Endothelial cell of umbilical vein (primary cell): Measurements from ENCODE around the gene HDAC8. TPM values are rescaled to one million over a fixed set of nuclear protein-coding genes. Genes with fewer than 3 reads are reported as not detected.
A peak's percentile ranks its signal among the peaks of the same experiment; 100 is the strongest.

Experiments used
- BruUV-seq: library from RNA; stranded (reverse); fragments of 400-500 nt; replicated peaks from 2 replicates; lab custom pipeline; 2021; lab: Mats Ljungman, UMichigan
- CTCF ChIA-PET: fragments of 300-600, 350-600 bp; sonication (Branson Sonifier 250); formaldehyde crosslinking; loops from one replicate; lab custom pipeline; 2021; ENCODE audit warnings: antibody characterized with exemption, inconsistent platforms; lab: Charles Lee
- POLR2A ChIA-PET: fragments of 300-600, 350-600 bp; sonication (Branson Sonifier 250); formaldehyde crosslinking; loops from one replicate; lab custom pipeline; 2021; ENCODE audit warnings: antibody characterized with exemption, inconsistent platforms; lab: Charles Lee
- DNase-seq: peaks from one replicate; pipeline ENCODE4 v3.0.0-alpha.2; 2011; ENCODE audit warnings: low read depth, low spot score
- FAIRE-seq: peaks from 2 replicates; lab custom pipeline; 2011; peaks lifted over from hg19 to GRCh38; lab: Jason Lieb, UNC
- H2AFZ ChIP-seq: 2 replicates; pipeline ENCODE4 v1.6.0; 2012; ENCODE audit warnings: low read depth, low read length, control low read depth, inconsistent platforms
- H3K27ac ChIP-seq: 2 replicates; pipeline ENCODE4 v1.5.1; 2011; ENCODE audit warnings: low read depth, mild to moderate bottlenecking, control low read depth, low read length, moderate library complexity; ENCODE audit not compliant: insufficient read depth
- H3K27me3 ChIP-seq, 2 experiments: 2 replicates each; pipeline versions ENCODE4 v1.6.0 to v1.6.1; 2011; ENCODE audit warnings: low read length in 2 of 2, mixed read lengths in 1 of 2; ENCODE audit not compliant: control insufficient read depth in 2 of 2, insufficient read depth in 2 of 2
- H3K36me3 ChIP-seq, 2 experiments: 2 replicates in 1 of 2; 3 replicates in 1 of 2; pipeline ENCODE4 v1.5.1; 2011; ENCODE audit warnings: low read length in 2 of 2, mild to moderate bottlenecking in 1 of 2, moderate library complexity in 1 of 2; ENCODE audit not compliant: control insufficient read depth in 2 of 2, insufficient read depth in 2 of 2; ENCODE audit errors: extremely low read depth in 1 of 2
- H3K4me1 ChIP-seq: 3 replicates; pipeline ENCODE4 v1.5.1; 2011; ENCODE audit warnings: mild to moderate bottlenecking, low read length; ENCODE audit not compliant: control insufficient read depth, insufficient read depth; ENCODE audit errors: extremely low read depth
- H3K4me2 ChIP-seq: 2 replicates; pipeline ENCODE4 v1.6.1; 2011; ENCODE audit warnings: low read length, control low read depth, mixed read lengths; ENCODE audit not compliant: insufficient read depth
- H3K4me3 ChIP-seq, 3 experiments: fragments of 200-600 bp in 1 of 3; sonication (generic), shearing (Covaris generic) in 1 of 3; replicated peaks in 1 of 3; 2 replicates each; pipeline ENCODE4 v1.5.1; 2011 to 2016; ENCODE audit warnings: control low read depth in 3 of 3, low read length in 3 of 3, mild to moderate bottlenecking in 2 of 3, inconsistent platforms in 1 of 3, low read depth in 1 of 3, moderate library complexity in 1 of 3; ENCODE audit not compliant: insufficient read depth in 1 of 3
- H3K79me2 ChIP-seq: 2 replicates; pipeline ENCODE4 v1.6.0; 2012; ENCODE audit warnings: low read length, inconsistent platforms; ENCODE audit not compliant: control insufficient read depth, insufficient read depth
- H3K9ac ChIP-seq: replicated peaks from 2 replicates; pipeline ENCODE3; 2011; ENCODE audit warnings: low read length, control low read depth; ENCODE audit not compliant: insufficient read depth; ENCODE audit errors: extremely low read depth
- H3K9me1 ChIP-seq: replicated peaks from 3 replicates; pipeline ENCODE4 v1.6.0; 2011; ENCODE audit warnings: mild to moderate bottlenecking, low read length; ENCODE audit not compliant: control insufficient read depth, insufficient read depth; ENCODE audit errors: extremely low read depth
- H3K9me3 ChIP-seq: replicated peaks from 2 replicates; pipeline ENCODE4 v1.5.1; 2012; ENCODE audit warnings: low read length, inconsistent platforms; ENCODE audit not compliant: control insufficient read depth, insufficient read depth
- H4K20me1 ChIP-seq: replicated peaks from 2 replicates; pipeline ENCODE3; 2011; ENCODE audit warnings: mild to moderate bottlenecking, low read length; ENCODE audit not compliant: control insufficient read depth, insufficient read depth; ENCODE audit errors: extremely low read depth
- EZH2 ChIP-seq: IDR thresholded peaks from 2 replicates; pipeline ENCODE4 v1.6.1; 2012; ENCODE audit warnings: borderline replicate concordance, low read depth, mild to moderate bottlenecking, moderate library complexity, low read length, inconsistent platforms; ENCODE audit not compliant: severe bottlenecking
- FOS ChIP-seq: IDR thresholded peaks from 2 replicates; pipeline ENCODE4 v1.6.1; 2011; ENCODE audit warnings: mild to moderate bottlenecking, low read length, moderate library complexity, borderline replicate concordance; ENCODE audit not compliant: insufficient read depth
- GATA2 ChIP-seq: IDR thresholded peaks from 2 replicates; pipeline ENCODE4 v1.7.0; 2011; ENCODE audit warnings: low read depth, mild to moderate bottlenecking, moderate library complexity, mixed read lengths, low read length; ENCODE audit not compliant: insufficient read length, insufficient read depth
- JUN ChIP-seq: IDR thresholded peaks from 2 replicates; pipeline ENCODE4 v1.6.1; 2011; ENCODE audit warnings: borderline replicate concordance, low read depth; ENCODE audit not compliant: insufficient read length, insufficient read depth
- MYC ChIP-seq: IDR thresholded peaks from one replicate; pipeline ENCODE4 v1.6.1; 2011; ENCODE audit warnings: mild to moderate bottlenecking, low read depth, low read length
- POLR2A ChIP-seq: IDR thresholded peaks from 2 replicates; pipeline ENCODE4 v1.6.1; 2012; ENCODE audit warnings: low read depth, mild to moderate bottlenecking, control low read depth, low read length
- POLR2AphosphoS5 ChIP-seq: IDR thresholded peaks from 2 replicates; pipeline ENCODE4 v1.6.1; 2012; ENCODE audit warnings: low read depth, mild to moderate bottlenecking, control low read depth, low read length, moderate library complexity; ENCODE audit not compliant: insufficient read depth
- dilution Hi-C: fragments of 300-500 bp; cut with MboI; formaldehyde crosslinking; loops from one replicate; pipeline ENCODE4 v1.15.0; 2019; ENCODE audit warnings: low sequenced_read_pairs; ENCODE audit not compliant: extremely low pct_ligation_motif_present
- intact Hi-C: fragments of 100-400 bp; cut with micrococcal nuclease; formaldehyde crosslinking; loops from one replicate; pipeline ENCODE4 v1.10.0; 2022
- polyA plus RNA-seq, 4 experiments: library from polyadenylated mRNA; depleted of rRNA in 3 of 4; stranded (reverse) in 3 of 4; unstranded in 1 of 4; fragments of >200 nt; gene quantifications; 2 replicates each; pipeline versions ENCODE4 v1.2.1 to v1.2.3, GENCODE V29; 2011 to 2012; ENCODE audit warnings: missing spikeins in 1 of 4
- total RNA-seq: library from RNA; stranded (reverse); gene quantifications from 2 replicates; pipeline ENCODE4 v1.2.3, GENCODE V29; 2021
- TF ChIP-seq, protein P1 (sequence below), 2 donors: IDR thresholded peaks; 1 replicate in 1 of 2; 2 replicates in 1 of 2; pipeline ENCODE4 v1.5.1; 2011; ENCODE audit warnings: low read length in 2 of 2, mild to moderate bottlenecking in 2 of 2, moderate library complexity in 2 of 2, control low read depth in 1 of 2, inconsistent platforms in 1 of 2, low read depth in 1 of 2; ENCODE audit not compliant: insufficient read depth in 1 of 2; ENCODE audit errors: extremely low read depth in 1 of 2
- TF ChIP-seq, protein P2 (sequence below): IDR thresholded peaks from 2 replicates; pipeline ENCODE4 v1.6.1; 2011; ENCODE audit not compliant: insufficient read depth, insufficient read length

The HDAC8 gene
- total and polyA plus RNA-seq, 2 donors (not counting 3 experiments of a cell fraction or from before 2014, with no cell fraction given), result 17.6 to 37.2 TPM

DNA sequence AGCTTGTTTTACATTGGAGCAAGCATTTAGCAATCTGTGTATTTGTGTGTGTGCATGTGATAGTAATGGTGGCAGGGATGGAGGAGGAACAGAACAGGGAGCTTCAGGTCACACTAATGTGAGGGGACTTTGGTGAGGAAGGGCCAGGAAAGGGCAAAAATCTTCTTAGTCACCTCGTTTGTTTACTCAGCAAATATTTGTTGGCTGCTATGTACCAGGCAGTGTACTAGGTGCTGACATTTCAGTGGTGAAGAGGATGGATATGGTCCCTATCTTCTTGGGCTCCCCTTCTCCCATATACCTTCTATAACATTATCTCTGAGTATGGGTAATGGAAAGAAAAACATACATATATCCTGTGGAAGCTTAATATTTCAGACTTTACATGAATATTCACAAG lies 48.5 kb upstream of the HDAC8 start:
- peak overlapping the region; percentile 56 for H3K9ac ChIP-seq
- no peaks in the 10 kb centered on the region for H3K36me3 ChIP-seq
- DNase-seq, result no peak
- H3K9me1 ChIP-seq, result no peaks in the 10 kb centered on the region
- H3K79me2 ChIP-seq, result no peaks in the 10 kb centered on the region
- BruUV-seq, result TSS peak; percentile 74
- TF ChIP-seq JUN, result no peak
- TF ChIP-seq, protein P1, sequence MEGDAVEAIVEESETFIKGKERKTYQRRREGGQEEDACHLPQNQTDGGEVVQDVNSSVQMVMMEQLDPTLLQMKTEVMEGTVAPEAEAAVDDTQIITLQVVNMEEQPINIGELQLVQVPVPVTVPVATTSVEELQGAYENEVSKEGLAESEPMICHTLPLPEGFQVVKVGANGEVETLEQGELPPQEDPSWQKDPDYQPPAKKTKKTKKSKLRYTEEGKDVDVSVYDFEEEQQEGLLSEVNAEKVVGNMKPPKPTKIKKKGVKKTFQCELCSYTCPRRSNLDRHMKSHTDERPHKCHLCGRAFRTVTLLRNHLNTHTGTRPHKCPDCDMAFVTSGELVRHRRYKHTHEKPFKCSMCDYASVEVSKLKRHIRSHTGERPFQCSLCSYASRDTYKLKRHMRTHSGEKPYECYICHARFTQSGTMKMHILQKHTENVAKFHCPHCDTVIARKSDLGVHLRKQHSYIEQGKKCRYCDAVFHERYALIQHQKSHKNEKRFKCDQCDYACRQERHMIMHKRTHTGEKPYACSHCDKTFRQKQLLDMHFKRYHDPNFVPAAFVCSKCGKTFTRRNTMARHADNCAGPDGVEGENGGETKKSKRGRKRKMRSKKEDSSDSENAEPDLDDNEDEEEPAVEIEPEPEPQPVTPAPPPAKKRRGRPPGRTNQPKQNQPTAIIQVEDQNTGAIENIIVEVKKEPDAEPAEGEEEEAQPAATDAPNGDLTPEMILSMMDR (IDR thresholded peaks at IDR 0.05; ENCODE audit: extremely low read depth in 1 of 2, insufficient read depth in 1 of 2, low read depth in 1 of 2, low read length in 2 of 2), result no peak
- no peak for TF ChIP-seq GATA2
- TF ChIP-seq, protein P2, sequence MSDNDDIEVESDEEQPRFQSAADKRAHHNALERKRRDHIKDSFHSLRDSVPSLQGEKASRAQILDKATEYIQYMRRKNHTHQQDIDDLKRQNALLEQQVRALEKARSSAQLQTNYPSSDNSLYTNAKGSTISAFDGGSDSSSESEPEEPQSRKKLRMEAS, result no peak
- TF ChIP-seq POLR2AphosphoS5, result no peak
- no peak for TF ChIP-seq MYC
- TF ChIP-seq POLR2A, result no peak
- no peak for TF ChIP-seq FOS
- TF ChIP-seq EZH2, result no peak
- H3K27ac ChIP-seq, result peak overlapping the region; percentile 88
- peak overlapping the region; percentile 74 for H3K4me2 ChIP-seq
- ChIA-PET CTCF (no interaction called here), POLR2A (no interaction called here)
- peak overlapping the region in 1 of 3 experiments; percentile 33 for H3K4me3 ChIP-seq
- H4K20me1 ChIP-seq, result no peaks in the 10 kb centered on the region
- no peak for FAIRE-seq
- dilution Hi-C loops, result no loop called here
- intact Hi-C loops, result loop anchor here (5.0 kb wide), 2 partner anchors 49 to 91 kb away; partner anchors contain the start of genes HDAC8 and PHKA1
- no peaks in the 10 kb centered on the region for H3K27me3 ChIP-seq
- no peaks in the 10 kb centered on the region for H3K9me3 ChIP-seq
- H2AFZ ChIP-seq, result no peak overlapping the region
- H3K4me1 ChIP-seq, result peaks cover 31% of the 10 kb centered on the region
